H9 (cell line): ENCODE results near the gene THBS3. TPM values are rescaled to one million over a fixed set of nuclear protein-coding genes. Genes with fewer than 3 reads are reported as not detected.

Source experiments
- DNase-seq: peaks from one replicate; pipeline ENCODE4 v3.0.0-alpha.2; 2017
- H2AFZ ChIP-seq: one replicate; pipeline ENCODE4 v1.6.1; 2013; ENCODE audit warnings: mild to moderate bottlenecking, low read length, control low read depth, moderate library complexity
- H2AK5ac ChIP-seq: 2 replicates; pipeline ENCODE4 v1.6.1; 2013; ENCODE audit warnings: low read length, control low read depth, mixed read lengths; ENCODE audit not compliant: insufficient read length
- H2BK120ac ChIP-seq: one replicate; pipeline ENCODE4 v1.6.1; 2013; ENCODE audit warnings: low read depth, mild to moderate bottlenecking, low read length, control low read depth, inconsistent platforms; ENCODE audit not compliant: poor library complexity, severe bottlenecking
- H2BK12ac ChIP-seq: 2 replicates; pipeline ENCODE4 v1.6.1; 2013; ENCODE audit warnings: low read length, control low read depth, mixed read lengths, low read depth; ENCODE audit not compliant: insufficient read length
- H2BK15ac ChIP-seq: 2 replicates; pipeline ENCODE4 v1.6.1; 2013; ENCODE audit warnings: low read depth, low read length, control low read depth
- H2BK20ac ChIP-seq: one replicate; pipeline ENCODE4 v1.6.1; 2013; ENCODE audit warnings: low read depth, mild to moderate bottlenecking, low read length, control low read depth, inconsistent platforms; ENCODE audit not compliant: poor library complexity, severe bottlenecking
- H2BK5ac ChIP-seq: 2 replicates; pipeline ENCODE4 v1.6.1; 2013; ENCODE audit warnings: low read length, control low read depth, mixed read lengths; ENCODE audit not compliant: insufficient read length
- H3K14ac ChIP-seq: 2 replicates; pipeline ENCODE4 v1.6.1; 2013; ENCODE audit warnings: low read length, control low read depth; ENCODE audit not compliant: insufficient read depth
- H3K18ac ChIP-seq: 2 replicates; pipeline ENCODE4 v1.6.1; 2013; ENCODE audit warnings: low read depth, mild to moderate bottlenecking, mixed read lengths, low read length, control low read depth; ENCODE audit not compliant: insufficient read length
- H3K23ac ChIP-seq: 2 replicates; pipeline ENCODE4 v1.6.1; 2013; ENCODE audit warnings: low read length, control low read depth, mixed read lengths, low read depth; ENCODE audit not compliant: insufficient read length
- H3K23me2 ChIP-seq: 2 replicates; pipeline ENCODE4 v1.6.1; 2013; ENCODE audit warnings: low read depth, mild to moderate bottlenecking, mixed read lengths, low read length, control low read depth; ENCODE audit not compliant: insufficient read length, poor library complexity, severe bottlenecking
- H3K27ac ChIP-seq: 2 replicates; pipeline ENCODE4 v1.5.1; 2013; ENCODE audit warnings: low read length, control low read depth, mixed read lengths, low read depth; ENCODE audit not compliant: insufficient read length
- H3K27me3 ChIP-seq: 2 replicates; pipeline ENCODE4 v1.6.1; 2013; ENCODE audit warnings: low read length, control low read depth, inconsistent platforms; ENCODE audit not compliant: insufficient read depth
- H3K4ac ChIP-seq: 2 replicates; pipeline ENCODE4 v1.6.1; 2013; ENCODE audit warnings: low read depth, mild to moderate bottlenecking, control low read depth, inconsistent platforms, low read length, moderate library complexity
- H3K4me1 ChIP-seq: 2 replicates; pipeline ENCODE4 v1.6.1; 2013; ENCODE audit warnings: low read length, control low read depth, inconsistent platforms; ENCODE audit not compliant: insufficient read depth
- H3K4me2 ChIP-seq: 2 replicates; pipeline ENCODE4 v1.6.1; 2013; ENCODE audit warnings: low read length, control low read depth, mixed read lengths; ENCODE audit not compliant: insufficient read length, insufficient read depth
- H3K56ac ChIP-seq: 2 replicates; pipeline ENCODE4 v1.6.1; 2013; ENCODE audit warnings: low read depth, mild to moderate bottlenecking, mixed read lengths, low read length, control low read depth; ENCODE audit not compliant: insufficient read length
- H3K79me1 ChIP-seq: 2 replicates; pipeline ENCODE4 v1.6.1; 2013; ENCODE audit warnings: low read depth, mild to moderate bottlenecking, moderate library complexity, low read length, control low read depth, inconsistent platforms; ENCODE audit not compliant: insufficient read depth, poor library complexity, severe bottlenecking
- H3K79me2 ChIP-seq: 2 replicates; pipeline ENCODE4 v1.6.1; 2013; ENCODE audit warnings: low read length, control low read depth, inconsistent platforms; ENCODE audit not compliant: insufficient read depth
- H3K9ac ChIP-seq: 2 replicates; pipeline ENCODE4 v1.6.1; 2013; ENCODE audit warnings: low read length, control low read depth, mixed read lengths; ENCODE audit not compliant: insufficient read length; ENCODE audit errors: extremely low read depth
- H3K9me3 ChIP-seq: one replicate; pipeline ENCODE4 v1.6.1; 2013; ENCODE audit warnings: low read depth, low read length, inconsistent platforms; ENCODE audit not compliant: control insufficient read depth
- H3T11ph ChIP-seq: one replicate; pipeline ENCODE4 v1.6.1; 2013; ENCODE audit warnings: mild to moderate bottlenecking, low read length, control low read depth, inconsistent platforms
- H4K20me1 ChIP-seq: one replicate; pipeline ENCODE4 v1.6.1; 2013; ENCODE audit not compliant: control insufficient read depth, insufficient read length, insufficient read depth
- H4K5ac ChIP-seq: 2 replicates; pipeline ENCODE4 v1.6.1; 2013; ENCODE audit warnings: low read depth, mild to moderate bottlenecking, mixed read lengths, low read length, control low read depth; ENCODE audit not compliant: insufficient read length
- H4K8ac ChIP-seq: replicated peaks from 2 replicates; pipeline ENCODE4 v1.6.1; 2013; ENCODE audit warnings: low read length, control low read depth, mixed read lengths, low read depth; ENCODE audit not compliant: insufficient read length
- H4K91ac ChIP-seq: 2 replicates; pipeline ENCODE4 v1.6.1; 2013; ENCODE audit warnings: low read depth, mild to moderate bottlenecking, moderate library complexity, mixed read lengths, low read length, control low read depth; ENCODE audit not compliant: insufficient read length
- H3K27ac Mint-ChIP-seq, 3 experiments: 2 replicates in 2 of 3; 3 replicates in 1 of 3; pipeline ENCODE4 v1.8.0; 2020 to 2021; ENCODE audit warnings: mixed read lengths in 3 of 3, mild to moderate bottlenecking in 1 of 3, moderate library complexity in 1 of 3
- H3K27me3 Mint-ChIP-seq: 2 replicates; pipeline ENCODE4 v1.8.0; 2021; ENCODE audit warnings: low read depth, mild to moderate bottlenecking, moderate library complexity, mixed read lengths
- H3K36me3 Mint-ChIP-seq, 3 experiments: 2 replicates in 2 of 3; 3 replicates in 1 of 3; pipeline ENCODE4 v1.8.0; 2020 to 2021; ENCODE audit warnings: low read depth in 3 of 3, mixed read lengths in 3 of 3; ENCODE audit not compliant: insufficient read depth in 1 of 3
- H3K4me1 Mint-ChIP-seq, 2 experiments: 2 replicates each; pipeline ENCODE4 v1.8.0; 2020; ENCODE audit warnings: mixed read lengths in 2 of 2
- H3K4me3 Mint-ChIP-seq, 2 experiments: 2 replicates in 1 of 2; 3 replicates in 1 of 2; pipeline ENCODE4 v1.8.0; 2020 to 2021; ENCODE audit warnings: mild to moderate bottlenecking in 2 of 2, mixed read lengths in 2 of 2, moderate library complexity in 1 of 2
- H3K9me3 Mint-ChIP-seq, 2 experiments: 2 replicates in 1 of 2; 3 replicates in 1 of 2; pipeline ENCODE4 v1.8.0; 2020; ENCODE audit warnings: mild to moderate bottlenecking in 2 of 2, mixed read lengths in 2 of 2, moderate library complexity in 1 of 2
- WGBS: extraction: QIAGEN DNeasy Blood & Tissue Kit; methylation state at CpG from one replicate; pipeline ENCODE4 v1.1.7; 2013; ENCODE audit warnings: missing lambda C conversion rate, low lambda C conversion rate, mixed read lengths; ENCODE audit not compliant: insufficient read length; ENCODE audit errors: extremely low coverage; 5-methylcytosine and 5-hydroxymethylcytosine counted together
- total RNA-seq: library from RNA; stranded (reverse); gene quantifications from 2 replicates; pipeline ENCODE4 v1.2.1, GENCODE V29; 2021
- TF ChIP-seq, protein P1 (sequence below): fragments of 200-600 bp; sonication (generic); conservative IDR thresholded peaks from 3 replicates; pipeline ENCODE4 v1.8.0; 2021; ENCODE audit warnings: antibody characterized with exemption, mild to moderate bottlenecking

Gene THBS3
- total RNA-seq, 1 experiment from 2014 or later: 5.9 TPM

DNA sequence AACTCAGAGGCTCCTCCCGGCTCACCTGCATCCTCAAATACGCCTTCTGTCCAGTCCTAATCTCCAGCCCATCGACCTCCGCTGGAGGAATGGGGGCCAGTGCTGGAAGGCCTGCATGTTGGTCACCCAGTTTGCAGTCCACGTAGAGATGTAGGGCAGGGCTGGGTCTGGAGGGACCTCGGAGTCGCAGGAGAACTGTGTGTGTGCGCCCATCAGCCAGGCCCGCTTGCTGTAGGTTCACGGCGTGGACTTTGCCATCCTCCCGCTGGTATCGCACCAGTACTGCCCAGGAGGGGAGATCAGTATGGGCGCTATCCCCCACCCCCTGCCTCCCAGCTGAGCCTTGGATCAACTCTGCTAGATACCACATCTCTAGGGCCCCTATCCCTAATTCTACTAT, 2.7 kb downstream of the THBS3 start:
- WGBS: no CpG with 5 or more reads among the region's 14 CpGs
- no peaks in the 10 kb centered on the region for H3K9me3 Mint-ChIP-seq

More for the DNA sequence above, 2.7 kb downstream of the THBS3 start:
- H4K5ac ChIP-seq: no peak overlapping the region
- no peaks in the 10 kb centered on the region for H3K79me1 ChIP-seq
- no peak overlapping the region for H3K23ac ChIP-seq
- Mint-ChIP-seq H3K4me1 (peaks cover 29 to 33% of the 10 kb centered on the region in 2 experiments), H3K27ac (no peak overlapping the region), H3K4me3 (no peak overlapping the region), H3K36me3 (peaks cover 24 to 51% (median 45%) of the 10 kb centered on the region in 3 experiments; a peak in 6 of 7 replicates), H3K27me3 (peaks cover 14% of the 10 kb centered on the region)
- H4K91ac ChIP-seq: no peak overlapping the region
- no peak overlapping the region for H3K18ac ChIP-seq
- H4K20me1 ChIP-seq: peaks cover 2% of the 10 kb centered on the region
- H2BK5ac ChIP-seq: no peak overlapping the region
- H3K9ac ChIP-seq: no peak overlapping the region
- no peaks in the 10 kb centered on the region for H3K27me3 ChIP-seq
- no peaks in the 10 kb centered on the region for H3K79me2 ChIP-seq
- no peak overlapping the region for H3K56ac ChIP-seq
- H4K8ac ChIP-seq: no peak overlapping the region
- TF ChIP-seq, protein P1, sequence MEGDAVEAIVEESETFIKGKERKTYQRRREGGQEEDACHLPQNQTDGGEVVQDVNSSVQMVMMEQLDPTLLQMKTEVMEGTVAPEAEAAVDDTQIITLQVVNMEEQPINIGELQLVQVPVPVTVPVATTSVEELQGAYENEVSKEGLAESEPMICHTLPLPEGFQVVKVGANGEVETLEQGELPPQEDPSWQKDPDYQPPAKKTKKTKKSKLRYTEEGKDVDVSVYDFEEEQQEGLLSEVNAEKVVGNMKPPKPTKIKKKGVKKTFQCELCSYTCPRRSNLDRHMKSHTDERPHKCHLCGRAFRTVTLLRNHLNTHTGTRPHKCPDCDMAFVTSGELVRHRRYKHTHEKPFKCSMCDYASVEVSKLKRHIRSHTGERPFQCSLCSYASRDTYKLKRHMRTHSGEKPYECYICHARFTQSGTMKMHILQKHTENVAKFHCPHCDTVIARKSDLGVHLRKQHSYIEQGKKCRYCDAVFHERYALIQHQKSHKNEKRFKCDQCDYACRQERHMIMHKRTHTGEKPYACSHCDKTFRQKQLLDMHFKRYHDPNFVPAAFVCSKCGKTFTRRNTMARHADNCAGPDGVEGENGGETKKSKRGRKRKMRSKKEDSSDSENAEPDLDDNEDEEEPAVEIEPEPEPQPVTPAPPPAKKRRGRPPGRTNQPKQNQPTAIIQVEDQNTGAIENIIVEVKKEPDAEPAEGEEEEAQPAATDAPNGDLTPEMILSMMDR: no peak
- H3T11ph ChIP-seq: no peak overlapping the region
- no peak overlapping the region for H3K4me2 ChIP-seq
- no peak overlapping the region for H3K14ac ChIP-seq
- no peak overlapping the region for H3K4ac ChIP-seq
- DNase-seq: no peak
- no peak overlapping the region for H3K27ac ChIP-seq
- no peak overlapping the region for H2AK5ac ChIP-seq
- H2BK12ac ChIP-seq: no peak overlapping the region
- H2AFZ ChIP-seq: no peak overlapping the region
- no peak overlapping the region for H2BK120ac ChIP-seq
- H2BK20ac ChIP-seq: no peak overlapping the region
- H3K23me2 ChIP-seq: peaks cover 6% of the 10 kb centered on the region
- no peaks in the 10 kb centered on the region for H3K9me3 ChIP-seq
- no peak overlapping the region for H2BK15ac ChIP-seq
- H3K4me1 ChIP-seq: peaks cover 2% of the 10 kb centered on the region; the same call in 1 of the 2 replicates
